ENCODE results near the gene ATP8B4. TPM values are rescaled to one million over a fixed set of nuclear protein-coding genes. Genes with fewer than 3 reads are reported as not detected.
"Not testable (repeated sequence)": the region's sequence is repeated elsewhere in the genome, so short reads cannot be mapped to it uniquely, and the experiment has no call there.

The ATP8B4 gene
- polyA plus RNA-seq, 1 donor from 2014 or later = not detected

- peaks cover 2 to 11% (median 6%) of the 10 kb centered on the region in 3 donors for H3K9me3 Mint-ChIP-seq
- H3K36me3 Mint-ChIP-seq = no peaks in the 10 kb centered on the region
- H3K4me3 Mint-ChIP-seq = no peak overlapping the region
- no peaks in the 10 kb centered on the region for H3K4me1 Mint-ChIP-seq
- H3K27me3 Mint-ChIP-seq = no peaks in the 10 kb centered on the region
- H3K27ac Mint-ChIP-seq = no peak overlapping the region
Measured at GRCh38 chr15:49964061-49964460, 155.0 kb downstream of the ATP8B4 start.

- not testable (repeated sequence) for H3K27ac Mint-ChIP-seq, H3K27me3 Mint-ChIP-seq, H3K36me3 Mint-ChIP-seq, H3K4me3 Mint-ChIP-seq, H3K4me1 Mint-ChIP-seq
- H3K9me3 Mint-ChIP-seq = peaks cover 0 to 11% (median 8%) of the 10 kb centered on the region in 3 donors
Measured at GRCh38 chr15:49963033-49963772, 155.8 kb downstream of the ATP8B4 start.

GRCh38 chr15:49962044-49962602 is 156.9 kb downstream of the ATP8B4 start:
- peaks cover 2% of the 10 kb centered on the region for H3K36me3 Mint-ChIP-seq
- H3K4me3 Mint-ChIP-seq = no peak overlapping the region
- no peaks in the 10 kb centered on the region for H3K4me1 Mint-ChIP-seq
- H3K27ac Mint-ChIP-seq = no peak overlapping the region
- no peaks in the 10 kb centered on the region for H3K27me3 Mint-ChIP-seq
- peaks cover 0 to 11% (median 6%) of the 10 kb centered on the region in 3 donors for H3K9me3 Mint-ChIP-seq

- Mint-ChIP-seq H3K4me1 (no peaks in the 10 kb centered on the region), H3K4me3 (no peak overlapping the region), H3K36me3 (peaks cover 2% of the 10 kb centered on the region), H3K27ac (no peak overlapping the region), H3K9me3 (peaks cover 2 to 14% (median 4%) of the 10 kb centered on the region in 3 donors), H3K27me3 (peaks cover 3% of the 10 kb centered on the region)
Measured at GRCh38 chr15:49953421-49953820, 165.6 kb downstream of the ATP8B4 start.

GRCh38 chr15:49946681-49947080 is 172.4 kb downstream of the ATP8B4 start:
- Mint-ChIP-seq H3K4me3 (no peak overlapping the region), H3K27me3 (no peaks in the 10 kb centered on the region), H3K27ac (no peak overlapping the region), H3K36me3 (no peaks in the 10 kb centered on the region), H3K9me3 (peaks cover 8 to 33% (median 24%) of the 10 kb centered on the region in 3 donors), H3K4me1 (peaks cover 0 to 1% (median 0%) of the 10 kb centered on the region in 3 donors)

GRCh38 chr15:49934487-49934886 is 184.5 kb downstream of the ATP8B4 start:
- H3K9me3 Mint-ChIP-seq = peaks cover 3 to 5% (median 3%) of the 10 kb centered on the region in 3 donors

GRCh38 chr15:49927189-49927861 is 191.7 kb downstream of the ATP8B4 start:
- Mint-ChIP-seq H3K27ac (no peak overlapping the region), H3K27me3 (no peaks in the 10 kb centered on the region), H3K9me3 (no peaks in the 10 kb centered on the region), H3K4me1 (no peaks in the 10 kb centered on the region), H3K4me3 (no peak overlapping the region), H3K36me3 (no peaks in the 10 kb centered on the region)

More at GRCh38 chr15:49934487-49934886, 184.5 kb downstream of the ATP8B4 start:
- Mint-ChIP-seq H3K4me3 (no peak overlapping the region), H3K4me1 (no peaks in the 10 kb centered on the region), H3K27ac (no peak overlapping the region), H3K36me3 (no peaks in the 10 kb centered on the region), H3K27me3 (peaks cover 2% of the 10 kb centered on the region)

- Mint-ChIP-seq H3K4me1 (no peaks in the 10 kb centered on the region), H3K27ac (no peak overlapping the region), H3K9me3 (no peaks in the 10 kb centered on the region), H3K27me3 (no peaks in the 10 kb centered on the region), H3K4me3 (no peak overlapping the region), H3K36me3 (no peaks in the 10 kb centered on the region)
Measured at GRCh38 chr15:49926740-49927139, 192.3 kb downstream of the ATP8B4 start.

- H3K4me3 Mint-ChIP-seq = no peak overlapping the region
- H3K4me1 Mint-ChIP-seq = no peaks in the 10 kb centered on the region
- no peaks in the 10 kb centered on the region for H3K36me3 Mint-ChIP-seq
- H3K27me3 Mint-ChIP-seq = no peaks in the 10 kb centered on the region
- no peak overlapping the region for H3K27ac Mint-ChIP-seq
- H3K9me3 Mint-ChIP-seq = no peaks in the 10 kb centered on the region
Measured at GRCh38 chr15:49923671-49924070, 195.4 kb downstream of the ATP8B4 start.

GRCh38 chr15:49919034-49919433 is 200.0 kb downstream of the ATP8B4 start:
- H3K4me3 Mint-ChIP-seq = no peak overlapping the region
- no peaks in the 10 kb centered on the region for H3K4me1 Mint-ChIP-seq
- no peak overlapping the region for H3K27ac Mint-ChIP-seq
- no peaks in the 10 kb centered on the region for H3K9me3 Mint-ChIP-seq
- H3K27me3 Mint-ChIP-seq = no peaks in the 10 kb centered on the region
- H3K36me3 Mint-ChIP-seq = peaks cover 1% of the 10 kb centered on the region

GRCh38 chr15:49918121-49918520 is 200.9 kb downstream of the ATP8B4 start:
- peaks cover 0 to 1% (median 0%) of the 10 kb centered on the region in 3 donors for H3K9me3 Mint-ChIP-seq
- H3K36me3 Mint-ChIP-seq = peaks cover 1% of the 10 kb centered on the region
- H3K4me3 Mint-ChIP-seq = no peak overlapping the region
- H3K27ac Mint-ChIP-seq = no peak overlapping the region
- H3K4me1 Mint-ChIP-seq = no peaks in the 10 kb centered on the region
- H3K27me3 Mint-ChIP-seq = no peaks in the 10 kb centered on the region

- H3K27ac Mint-ChIP-seq = no peak overlapping the region
- peaks cover 1% of the 10 kb centered on the region for H3K36me3 Mint-ChIP-seq
- H3K4me3 Mint-ChIP-seq = no peak overlapping the region
- no peaks in the 10 kb centered on the region for H3K27me3 Mint-ChIP-seq
- H3K4me1 Mint-ChIP-seq = no peaks in the 10 kb centered on the region
- H3K9me3 Mint-ChIP-seq = peaks cover 0 to 5% (median 5%) of the 10 kb centered on the region in 3 donors
Measured at GRCh38 chr15:49916998-49917397, 202.0 kb downstream of the ATP8B4 start.

GRCh38 chr15:49915822-49916221 is 203.2 kb downstream of the ATP8B4 start:
- H3K4me3 Mint-ChIP-seq = no peak overlapping the region
- H3K27me3 Mint-ChIP-seq = no peaks in the 10 kb centered on the region
- no peak overlapping the region for H3K27ac Mint-ChIP-seq

GRCh38 chr15:49908933-49909295 is 210.1 kb downstream of the ATP8B4 start:
- Mint-ChIP-seq H3K9me3 (peaks cover 6 to 18% (median 10%) of the 10 kb centered on the region in 3 donors), H3K27ac (no peak overlapping the region), H3K36me3 (no peaks in the 10 kb centered on the region), H3K4me1 (no peaks in the 10 kb centered on the region), H3K27me3 (peaks cover 5% of the 10 kb centered on the region), H3K4me3 (peak overlapping the region in 1 of 4 donors; percentile 54)

More at GRCh38 chr15:49915822-49916221, 203.2 kb downstream of the ATP8B4 start:
- H3K4me1 Mint-ChIP-seq = no peaks in the 10 kb centered on the region
- peaks cover 1% of the 10 kb centered on the region for H3K36me3 Mint-ChIP-seq
- H3K9me3 Mint-ChIP-seq = peaks cover 0 to 14% (median 5%) of the 10 kb centered on the region in 3 donors

- Mint-ChIP-seq H3K27ac (no peak overlapping the region), H3K36me3 (no peaks in the 10 kb centered on the region), H3K27me3 (peaks cover 5% of the 10 kb centered on the region), H3K4me1 (no peaks in the 10 kb centered on the region), H3K9me3 (peaks cover 6 to 18% (median 10%) of the 10 kb centered on the region in 3 donors), H3K4me3 (no peak overlapping the region)
Measured at GRCh38 chr15:49908236-49908932, 210.6 kb downstream of the ATP8B4 start.

Measured in IgD-negative memory B cell (primary cell).